Calu3 (cell line): Measurements from ENCODE around the gene CDC42BPB. TPM values are rescaled to one million over a fixed set of nuclear protein-coding genes. Genes with fewer than 3 reads are reported as not detected.

Experiments used
- BruUV-seq: library from RNA; stranded (reverse); fragments of 400-500 nt; replicated peaks from 2 replicates; lab custom pipeline; 2021; lab: Mats Ljungman, UMichigan
- CTCF ChIA-PET: fragments of 300-600 bp; sonication (Branson Sonifier 250); formaldehyde crosslinking; loops from one replicate; lab custom pipeline; 2022; ENCODE audit warnings: antibody characterized with exemption; lab: Charles Lee
- DNase-seq: peaks from one replicate; pipeline ENCODE4 v3.0.0; 2022
- H3K27ac Mint-ChIP-seq: one replicate; pipeline ENCODE4 v1.8.0; 2022; ENCODE audit warnings: mixed read lengths; ENCODE audit not compliant: unreplicated experiment
- H3K27me3 Mint-ChIP-seq: one replicate; pipeline ENCODE4 v1.8.0; 2022; ENCODE audit warnings: mixed read lengths; ENCODE audit not compliant: unreplicated experiment
- H3K36me3 Mint-ChIP-seq: one replicate; pipeline ENCODE4 v1.8.0; 2022; ENCODE audit warnings: mild to moderate bottlenecking, moderate library complexity, mixed read lengths; ENCODE audit not compliant: insufficient read depth, unreplicated experiment
- H3K4me1 Mint-ChIP-seq: one replicate; pipeline ENCODE4 v1.8.0; 2022; ENCODE audit warnings: mild to moderate bottlenecking, low read depth, mixed read lengths; ENCODE audit not compliant: unreplicated experiment
- H3K4me3 Mint-ChIP-seq: one replicate; pipeline ENCODE4 v1.8.0; 2022; ENCODE audit warnings: mild to moderate bottlenecking, low read depth, moderate library complexity, mixed read lengths; ENCODE audit not compliant: unreplicated experiment
- H3K9me3 Mint-ChIP-seq: one replicate; pipeline ENCODE4 v1.8.0; 2022; ENCODE audit warnings: low read depth, mixed read lengths; ENCODE audit not compliant: unreplicated experiment
- intact Hi-C: fragments of 100-400 bp; cut with micrococcal nuclease; formaldehyde crosslinking; loops from one replicate; pipeline ENCODE4 v1.10.0; 2022; ENCODE audit not compliant: unreplicated experiment
- total RNA-seq: library from RNA; stranded (reverse); gene quantifications from 2 replicates; pipeline ENCODE4 v1.2.3, GENCODE V29; 2022
- TF ChIP-seq, protein P1 (sequence below): fragments of 200-600 bp; IDR thresholded peaks from one replicate; pipeline ENCODE4 v1.8.0; 2022; ENCODE audit warnings: antibody characterized with exemption; ENCODE audit not compliant: unreplicated experiment

The CDC42BPB gene
- total RNA-seq, 1 experiment from 2014 or later = 98.7 TPM

DNA sequence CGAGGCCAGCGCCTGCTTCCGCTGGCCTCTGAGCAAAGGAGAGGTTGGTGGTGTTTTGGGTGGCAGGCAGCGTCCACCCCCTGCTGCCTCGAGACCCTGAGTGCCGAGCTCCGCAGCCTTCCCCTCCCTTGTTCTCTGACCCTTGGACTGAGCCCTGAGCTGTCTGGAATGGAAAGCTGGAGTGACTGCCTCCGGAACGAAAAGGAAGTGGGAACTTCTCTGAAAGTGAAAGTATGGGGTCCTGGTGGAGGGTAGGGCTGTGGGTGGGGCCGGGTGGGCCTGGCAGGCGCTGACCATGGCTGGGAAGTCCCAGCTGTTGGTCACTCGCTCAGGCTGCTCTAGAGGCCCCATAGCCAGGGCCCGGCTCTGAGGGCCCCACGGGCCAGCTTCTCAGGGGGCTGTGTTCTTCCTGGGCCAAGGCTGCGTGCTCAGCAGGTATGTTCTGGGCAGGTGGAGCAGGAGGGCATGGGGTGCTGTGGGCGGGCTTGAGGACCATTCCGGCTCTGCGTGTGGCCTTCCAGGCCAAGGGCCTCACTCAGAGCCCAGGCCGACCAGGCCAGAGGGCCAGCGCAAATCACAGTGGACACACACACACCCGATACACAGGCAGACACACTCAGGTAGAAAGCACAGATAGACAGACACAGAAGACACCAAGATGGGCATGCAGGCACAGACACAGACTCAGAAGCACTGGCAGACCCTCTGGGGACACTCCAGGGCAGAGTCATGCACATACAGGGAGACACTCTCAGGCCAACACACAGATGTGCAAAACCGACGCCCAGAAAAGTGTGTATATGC lies 37.3 kb upstream of the CDC42BPB start, which contains the start of gene EXOC3L4:
Gene EXOC3L4 (plus strand): TSS at position 320 of the 804 bp plus-strand sequence. CDS start 5,495 bp downstream, outside the sequence.
- DNase-seq = no peak
- peaks cover 15% of the 10 kb centered on the region for H3K4me1 Mint-ChIP-seq
- TF ChIP-seq, protein P1, sequence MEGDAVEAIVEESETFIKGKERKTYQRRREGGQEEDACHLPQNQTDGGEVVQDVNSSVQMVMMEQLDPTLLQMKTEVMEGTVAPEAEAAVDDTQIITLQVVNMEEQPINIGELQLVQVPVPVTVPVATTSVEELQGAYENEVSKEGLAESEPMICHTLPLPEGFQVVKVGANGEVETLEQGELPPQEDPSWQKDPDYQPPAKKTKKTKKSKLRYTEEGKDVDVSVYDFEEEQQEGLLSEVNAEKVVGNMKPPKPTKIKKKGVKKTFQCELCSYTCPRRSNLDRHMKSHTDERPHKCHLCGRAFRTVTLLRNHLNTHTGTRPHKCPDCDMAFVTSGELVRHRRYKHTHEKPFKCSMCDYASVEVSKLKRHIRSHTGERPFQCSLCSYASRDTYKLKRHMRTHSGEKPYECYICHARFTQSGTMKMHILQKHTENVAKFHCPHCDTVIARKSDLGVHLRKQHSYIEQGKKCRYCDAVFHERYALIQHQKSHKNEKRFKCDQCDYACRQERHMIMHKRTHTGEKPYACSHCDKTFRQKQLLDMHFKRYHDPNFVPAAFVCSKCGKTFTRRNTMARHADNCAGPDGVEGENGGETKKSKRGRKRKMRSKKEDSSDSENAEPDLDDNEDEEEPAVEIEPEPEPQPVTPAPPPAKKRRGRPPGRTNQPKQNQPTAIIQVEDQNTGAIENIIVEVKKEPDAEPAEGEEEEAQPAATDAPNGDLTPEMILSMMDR = no peak
- peak within 1 kb of the TSS; percentile 12 for H3K27ac Mint-ChIP-seq
- H3K4me3 Mint-ChIP-seq = peak within 1 kb of the TSS; percentile 70
- H3K9me3 Mint-ChIP-seq = no peaks in the 10 kb centered on the region
- CTCF ChIA-PET = interaction anchor here (0.6 to 3.2 kb wide), 4 partner anchors 11 to 951 kb away, joined by 4 to 27 read pairs (median 6); no protein-coding TSS in a partner anchor
- H3K36me3 Mint-ChIP-seq = peaks cover 9% of the 10 kb centered on the region
- no peaks in the 10 kb centered on the region for H3K27me3 Mint-ChIP-seq
- no TSS peak for BruUV-seq
- intact Hi-C loops = no loop called here

DNA sequence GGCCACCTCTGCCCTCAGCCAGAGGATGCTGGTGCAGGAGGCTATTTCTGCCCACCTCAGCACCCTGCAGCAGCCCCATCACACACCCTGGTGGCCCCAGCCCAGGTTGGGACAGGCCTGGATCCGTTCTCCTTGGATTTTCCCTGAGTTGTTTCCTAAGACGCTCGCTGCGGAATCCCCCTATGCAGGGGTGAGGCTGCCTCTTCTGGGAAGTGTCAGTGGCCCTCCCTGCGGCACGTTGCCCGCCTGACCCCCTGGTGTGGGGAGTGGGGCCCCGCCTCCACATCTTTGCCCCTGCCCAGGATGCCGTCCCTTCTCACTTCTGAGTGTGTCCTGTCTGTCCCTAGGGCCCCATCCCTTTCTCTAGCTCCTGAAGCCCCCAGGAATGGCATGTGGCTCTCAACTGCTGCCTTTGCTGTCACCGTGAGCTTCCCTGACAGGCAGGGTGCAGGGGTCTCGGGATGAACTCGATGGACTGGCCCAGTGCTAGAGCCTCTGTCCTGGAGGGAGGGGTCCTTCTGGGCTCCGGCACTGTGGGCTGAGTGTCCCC lies 36.6 kb upstream of the CDC42BPB start:
- Mint-ChIP-seq H3K4me3 (peak overlapping the region; percentile 70), H3K36me3 (peaks cover 9% of the 10 kb centered on the region), H3K4me1 (peaks cover 15% of the 10 kb centered on the region), H3K9me3 (no peaks in the 10 kb centered on the region), H3K27me3 (no peaks in the 10 kb centered on the region), H3K27ac (no peak overlapping the region)
- no peak for DNase-seq
- TF ChIP-seq, protein P1 = no peak
- BruUV-seq = no TSS peak
- intact Hi-C loops = no loop called here
- CTCF ChIA-PET = interaction anchor here (0.6 to 3.2 kb wide), 3 partner anchors 12 to 34 kb away, joined by 4 to 27 read pairs (median 7); no protein-coding TSS in a partner anchor

GRCh38 chr14:103091883-103092222 lies 34.5 kb upstream of the CDC42BPB start:
- Mint-ChIP-seq H3K4me1 (peaks cover 15% of the 10 kb centered on the region), H3K4me3 (peak overlapping the region; percentile 24), H3K36me3 (peaks cover 9% of the 10 kb centered on the region), H3K9me3 (no peaks in the 10 kb centered on the region), H3K27me3 (no peaks in the 10 kb centered on the region), H3K27ac (no peak overlapping the region)
- DNase-seq = no peak
- no TSS peak for BruUV-seq
- TF ChIP-seq, protein P1 = no peak
- CTCF ChIA-PET = no interaction called here
- intact Hi-C loops = no loop called here

GRCh38 chr14:103091041-103091882 lies 33.9 kb upstream of the CDC42BPB start:
- Mint-ChIP-seq H3K4me1 (peaks cover 15% of the 10 kb centered on the region), H3K27ac (no peak overlapping the region), H3K9me3 (no peaks in the 10 kb centered on the region), H3K4me3 (peak overlapping the region; percentile 24), H3K27me3 (no peaks in the 10 kb centered on the region), H3K36me3 (peaks cover 9% of the 10 kb centered on the region)
- peak; percentile 75 for DNase-seq
- BruUV-seq = no TSS peak
- CTCF ChIA-PET = interaction anchor here (0.7 kb wide), 1 partner anchor 14 kb away, joined by 3 read pairs; no protein-coding TSS in a partner anchor
- TF ChIP-seq, protein P1 = peak; percentile 68
- intact Hi-C loops = no loop called here
